ENCODE measurements around the gene DOCK4.

DOCK4 gene

DNA sequence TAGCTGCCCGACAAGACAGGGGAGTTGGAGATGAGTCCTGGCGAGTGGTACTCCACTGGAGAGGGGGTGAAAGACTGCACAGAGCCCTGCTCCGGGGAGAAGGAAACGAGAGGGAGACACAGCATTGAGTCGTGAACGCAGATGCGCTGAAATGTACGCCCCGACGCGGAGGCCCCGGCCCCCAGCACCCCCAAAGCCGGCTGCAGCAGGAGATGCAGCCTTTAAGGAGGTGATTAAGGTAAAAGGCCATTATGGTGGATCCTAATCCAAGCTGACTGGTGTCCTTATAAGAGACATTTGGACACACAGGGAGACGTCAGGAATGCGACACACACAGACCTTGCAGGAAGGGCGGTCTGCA is 477.6 kb downstream of the DOCK4 start:
- Histone ChIP-seq H3K36me3 (ENCODE audit: control insufficient read depth, insufficient read depth, low read length) (no peaks in the 10 kb centered on the region), H3K27me3 (ENCODE audit: control insufficient read depth, insufficient read depth, low read length) (no peaks in the 10 kb centered on the region), H3K9ac (ENCODE audit: low read length) (no peak overlapping the region), H3K4me1 (ENCODE audit: control insufficient read depth, insufficient read depth, low read length) (no peaks in the 10 kb centered on the region), H3K9me3 (ENCODE audit: control insufficient read depth, insufficient read depth, low read depth, low read length) (no peaks in the 10 kb centered on the region), H3K27ac (ENCODE audit: low read depth, low read length) (no peak overlapping the region), H3K4me3 (ENCODE audit: low read depth, low read length) (peak overlapping the region; percentile 53)

- H3K27ac ChIP-seq (ENCODE audit: low read depth, low read length) = no peak overlapping the region
- H3K9ac ChIP-seq (ENCODE audit: low read length) = no peak overlapping the region
- H3K9me3 ChIP-seq (ENCODE audit: control insufficient read depth, insufficient read depth, low read depth, low read length) = no peaks in the 10 kb centered on the region
- no peaks in the 10 kb centered on the region for H3K27me3 ChIP-seq (ENCODE audit: control insufficient read depth, insufficient read depth, low read length)
- H3K4me1 ChIP-seq (ENCODE audit: control insufficient read depth, insufficient read depth, low read length) = no peaks in the 10 kb centered on the region
- H3K36me3 ChIP-seq (ENCODE audit: control insufficient read depth, insufficient read depth, low read length) = no peaks in the 10 kb centered on the region
- H3K4me3 ChIP-seq (ENCODE audit: low read depth, low read length) = peak overlapping the region; percentile 53
Observed at GRCh38 chr7:111727905-111728634, 478.1 kb downstream of the DOCK4 start.

DNA sequence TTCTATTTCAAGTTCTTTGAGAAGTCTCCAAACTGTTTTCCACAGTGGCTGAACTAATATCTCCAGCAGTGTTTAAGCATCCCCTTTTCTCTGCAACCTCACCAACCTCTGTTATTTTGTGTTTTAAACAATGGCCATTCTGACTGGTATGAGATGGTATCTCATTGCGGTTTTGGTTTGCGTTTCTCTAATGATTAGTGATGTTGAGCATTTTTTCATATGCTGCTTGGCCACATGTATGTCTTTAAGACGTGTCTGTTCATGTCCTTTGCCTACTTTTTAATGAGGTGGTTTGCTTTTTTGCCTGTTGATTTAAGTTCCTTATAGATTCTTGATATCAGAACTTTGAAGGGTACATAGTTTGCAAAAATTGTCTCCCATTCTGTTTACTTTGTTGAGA is 487.3 kb downstream of the DOCK4 start:
- Histone ChIP-seq H3K9ac (ENCODE audit: low read length) (no peak overlapping the region), H3K4me1 (ENCODE audit: control insufficient read depth, insufficient read depth, low read length) (no peaks in the 10 kb centered on the region), H3K4me3 (ENCODE audit: low read depth, low read length) (no peak overlapping the region), H3K27me3 (ENCODE audit: control insufficient read depth, insufficient read depth, low read length) (no peaks in the 10 kb centered on the region), H3K36me3 (ENCODE audit: control insufficient read depth, insufficient read depth, low read length) (no peaks in the 10 kb centered on the region), H3K9me3 (ENCODE audit: control insufficient read depth, insufficient read depth, low read depth, low read length) (peaks cover 15% of the 10 kb centered on the region), H3K27ac (ENCODE audit: low read depth, low read length) (no peak overlapping the region)

DNA sequence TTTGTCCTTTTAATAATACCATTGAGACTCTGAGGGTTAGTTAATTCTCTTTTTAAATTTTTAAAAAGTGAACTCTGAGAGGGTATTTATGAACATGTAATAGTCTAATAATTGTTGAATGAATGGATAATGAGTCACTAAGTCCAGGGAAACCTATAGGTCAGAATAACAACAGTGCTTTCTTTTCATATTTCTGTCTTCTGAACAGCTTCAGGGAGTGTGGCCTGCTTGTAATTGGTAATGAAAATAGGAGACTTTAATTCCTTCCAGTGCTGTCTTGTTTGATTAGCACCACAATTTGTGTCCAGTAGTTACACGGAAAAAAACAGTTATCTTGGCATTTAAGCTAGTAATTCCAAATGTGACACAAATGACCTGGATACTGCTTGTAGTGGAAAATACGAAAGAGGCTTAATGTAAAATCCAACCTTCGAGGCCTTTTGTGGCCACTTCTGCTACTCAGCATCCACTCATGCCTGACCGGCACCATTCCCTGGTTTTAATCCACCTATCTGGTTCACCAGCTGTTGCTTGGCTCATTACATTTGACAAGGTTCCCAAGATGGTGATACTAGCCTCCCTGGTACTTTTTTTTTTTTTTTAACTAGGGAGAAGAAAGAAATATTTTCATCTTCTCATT is 494.7 kb downstream of the DOCK4 start:
- no peak overlapping the region for H3K4me3 ChIP-seq (ENCODE audit: low read depth, low read length)
- no peaks in the 10 kb centered on the region for H3K36me3 ChIP-seq (ENCODE audit: control insufficient read depth, insufficient read depth, low read length)
- no peaks in the 10 kb centered on the region for H3K4me1 ChIP-seq (ENCODE audit: control insufficient read depth, insufficient read depth, low read length)
- no peak overlapping the region for H3K27ac ChIP-seq (ENCODE audit: low read depth, low read length)
- H3K27me3 ChIP-seq (ENCODE audit: control insufficient read depth, insufficient read depth, low read length) = no peaks in the 10 kb centered on the region
- H3K9ac ChIP-seq (ENCODE audit: low read length) = no peak overlapping the region
- H3K9me3 ChIP-seq (ENCODE audit: control insufficient read depth, insufficient read depth, low read depth, low read length) = peaks cover 6% of the 10 kb centered on the region

GRCh38 chr7:111710839-111711380 is 495.3 kb downstream of the DOCK4 start:
- Histone ChIP-seq H3K4me3 (ENCODE audit: low read depth, low read length) (no peak overlapping the region), H3K9ac (ENCODE audit: low read length) (no peak overlapping the region), H3K9me3 (ENCODE audit: control insufficient read depth, insufficient read depth, low read depth, low read length) (peaks cover 5% of the 10 kb centered on the region; the same call in 1 of the 2 replicates), H3K27me3 (ENCODE audit: control insufficient read depth, insufficient read depth, low read length) (no peaks in the 10 kb centered on the region), H3K4me1 (ENCODE audit: control insufficient read depth, insufficient read depth, low read length) (no peaks in the 10 kb centered on the region), H3K36me3 (ENCODE audit: control insufficient read depth, insufficient read depth, low read length) (no peaks in the 10 kb centered on the region), H3K27ac (ENCODE audit: low read depth, low read length) (no peak overlapping the region)

DNA sequence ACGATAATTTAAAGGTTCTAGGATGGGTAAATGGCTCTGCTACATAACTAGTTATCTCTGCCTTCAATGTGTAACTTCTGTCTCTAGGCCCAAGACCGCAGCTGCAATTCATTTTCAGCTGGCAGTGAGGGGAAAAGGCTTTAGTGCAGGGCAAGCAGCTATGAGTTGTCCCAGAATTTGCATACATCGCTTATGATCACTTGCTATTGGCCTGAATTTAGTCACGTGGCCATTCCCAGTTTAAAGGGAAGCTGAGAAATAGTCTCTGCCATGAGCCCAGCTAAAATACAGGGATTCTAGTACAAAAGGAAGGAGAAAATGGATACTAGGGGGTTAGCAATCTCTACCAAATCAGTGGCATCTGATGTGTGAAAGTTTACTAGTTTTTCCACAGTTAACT is 498.1 kb downstream of the DOCK4 start:
- H3K27me3 ChIP-seq (ENCODE audit: control insufficient read depth, insufficient read depth, low read length) = no peaks in the 10 kb centered on the region

GRCh38 chr7:111705807-111706206 is 500.4 kb downstream of the DOCK4 start:
- Histone ChIP-seq H3K4me1 (ENCODE audit: control insufficient read depth, insufficient read depth, low read length) (no peaks in the 10 kb centered on the region), H3K36me3 (ENCODE audit: control insufficient read depth, insufficient read depth, low read length) (no peaks in the 10 kb centered on the region), H3K27ac (ENCODE audit: low read depth, low read length) (no peak overlapping the region), H3K4me3 (ENCODE audit: low read depth, low read length) (no peak overlapping the region), H3K9me3 (ENCODE audit: control insufficient read depth, insufficient read depth, low read depth, low read length) (peaks cover 5% of the 10 kb centered on the region; the same call in 1 of the 2 replicates), H3K27me3 (ENCODE audit: control insufficient read depth, insufficient read depth, low read length) (no peaks in the 10 kb centered on the region), H3K9ac (ENCODE audit: low read length) (no peak overlapping the region)

More for the DNA sequence above, 498.1 kb downstream of the DOCK4 start:
- no peak overlapping the region for H3K4me3 ChIP-seq (ENCODE audit: low read depth, low read length)
- no peak overlapping the region for H3K27ac ChIP-seq (ENCODE audit: low read depth, low read length)
- H3K4me1 ChIP-seq (ENCODE audit: control insufficient read depth, insufficient read depth, low read length) = no peaks in the 10 kb centered on the region
- no peak overlapping the region for H3K9ac ChIP-seq (ENCODE audit: low read length)
- no peaks in the 10 kb centered on the region for H3K36me3 ChIP-seq (ENCODE audit: control insufficient read depth, insufficient read depth, low read length)
- H3K9me3 ChIP-seq (ENCODE audit: control insufficient read depth, insufficient read depth, low read depth, low read length) = peaks cover 5% of the 10 kb centered on the region; the same call in 1 of the 2 replicates

GRCh38 chr7:111697771-111698170 is 508.4 kb downstream of the DOCK4 start:
- Histone ChIP-seq H3K27me3 (ENCODE audit: control insufficient read depth, insufficient read depth, low read length) (no peaks in the 10 kb centered on the region), H3K4me3 (ENCODE audit: low read depth, low read length) (no peak overlapping the region), H3K4me1 (ENCODE audit: control insufficient read depth, insufficient read depth, low read length) (no peaks in the 10 kb centered on the region), H3K9ac (ENCODE audit: low read length) (no peak overlapping the region), H3K36me3 (ENCODE audit: control insufficient read depth, insufficient read depth, low read length) (no peaks in the 10 kb centered on the region), H3K27ac (ENCODE audit: low read depth, low read length) (no peak overlapping the region), H3K9me3 (ENCODE audit: control insufficient read depth, insufficient read depth, low read depth, low read length) (no peaks in the 10 kb centered on the region)

- Histone ChIP-seq H3K9me3 (ENCODE audit: control insufficient read depth, insufficient read depth, low read depth, low read length) (no peaks in the 10 kb centered on the region), H3K27me3 (ENCODE audit: control insufficient read depth, insufficient read depth, low read length) (no peaks in the 10 kb centered on the region), H3K4me1 (ENCODE audit: control insufficient read depth, insufficient read depth, low read length) (no peaks in the 10 kb centered on the region), H3K9ac (ENCODE audit: low read length) (no peak overlapping the region), H3K36me3 (ENCODE audit: control insufficient read depth, insufficient read depth, low read length) (no peaks in the 10 kb centered on the region), H3K4me3 (ENCODE audit: low read depth, low read length) (no peak overlapping the region), H3K27ac (ENCODE audit: low read depth, low read length) (no peak overlapping the region)
Observed at GRCh38 chr7:111694376-111694775, 511.8 kb downstream of the DOCK4 start.

DNA sequence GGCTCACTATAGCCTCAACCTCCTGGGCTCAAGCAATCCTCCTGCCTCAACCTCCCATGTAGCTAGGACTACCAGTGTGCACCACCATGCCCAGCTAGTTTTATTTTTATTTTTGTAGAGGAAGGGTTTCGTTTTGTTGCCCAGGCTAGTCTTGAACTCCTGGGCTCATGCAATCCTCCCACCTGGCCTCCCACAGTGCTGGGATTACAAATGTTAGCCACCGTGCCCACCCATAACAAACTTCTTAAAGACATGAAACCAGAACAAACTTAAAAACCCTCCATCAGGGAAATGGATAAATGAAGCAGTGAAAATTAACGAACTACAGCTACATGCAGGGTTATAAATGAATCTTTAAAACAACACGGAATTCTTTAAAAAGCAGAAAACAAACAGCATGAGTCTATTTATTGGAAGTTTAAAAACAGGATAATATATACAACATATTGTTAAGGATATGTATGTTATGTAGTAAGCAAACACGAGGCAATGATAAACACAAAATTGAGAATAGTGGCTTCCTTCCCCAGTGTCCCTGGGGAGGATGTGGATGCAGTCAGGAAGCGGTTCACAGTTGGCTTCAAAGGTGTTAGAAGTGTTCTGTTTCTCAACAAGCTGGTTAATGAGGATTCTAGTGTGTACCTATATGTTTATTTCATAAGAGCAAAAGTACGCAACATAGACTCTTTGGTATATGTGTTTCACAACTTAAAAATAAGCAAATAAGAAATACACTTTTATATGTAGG is 515.7 kb downstream of the DOCK4 start:
- no peaks in the 10 kb centered on the region for H3K4me1 ChIP-seq (ENCODE audit: control insufficient read depth, insufficient read depth, low read length)
- no peak overlapping the region for H3K27ac ChIP-seq (ENCODE audit: low read depth, low read length)
- no peaks in the 10 kb centered on the region for H3K9me3 ChIP-seq (ENCODE audit: control insufficient read depth, insufficient read depth, low read depth, low read length)
- no peaks in the 10 kb centered on the region for H3K36me3 ChIP-seq (ENCODE audit: control insufficient read depth, insufficient read depth, low read length)
- no peaks in the 10 kb centered on the region for H3K27me3 ChIP-seq (ENCODE audit: control insufficient read depth, insufficient read depth, low read length)
- no peak overlapping the region for H3K4me3 ChIP-seq (ENCODE audit: low read depth, low read length)
- no peak overlapping the region for H3K9ac ChIP-seq (ENCODE audit: low read length)

GRCh38 chr7:111685349-111685748 is 520.9 kb downstream of the DOCK4 start:
- Histone ChIP-seq H3K36me3 (ENCODE audit: control insufficient read depth, insufficient read depth, low read length) (no peaks in the 10 kb centered on the region), H3K4me3 (ENCODE audit: low read depth, low read length) (no peak overlapping the region), H3K9me3 (ENCODE audit: control insufficient read depth, insufficient read depth, low read depth, low read length) (no peaks in the 10 kb centered on the region), H3K27me3 (ENCODE audit: control insufficient read depth, insufficient read depth, low read length) (no peaks in the 10 kb centered on the region), H3K27ac (ENCODE audit: low read depth, low read length) (no peak overlapping the region), H3K9ac (ENCODE audit: low read length) (no peak overlapping the region), H3K4me1 (ENCODE audit: control insufficient read depth, insufficient read depth, low read length) (no peaks in the 10 kb centered on the region)
